Measurements from ENCODE around the gene KDM6B.

GRCh38 chr17:7862692-7863437 is 28.8 kb downstream of the KDM6B start:
- TF ChIP-seq CTCF (IDR thresholded peaks at IDR 0.05) (peak; percentile 53 to 87 (median 84)), POLR2A (IDR thresholded peaks at IDR 0.05) (no peak)
